ENCODE data around the gene CPNE5. TPM values are rescaled to one million over a fixed set of nuclear protein-coding genes. Genes with fewer than 3 reads are reported as not detected.
"Not testable (repeated sequence)": the region's sequence is repeated elsewhere in the genome, so short reads cannot be mapped to it uniquely, and the experiment has no call there.

The CPNE5 gene
- polyA plus RNA-seq, 3 donors = 12.8 to 17.1 (median 13.2) TPM

DNA sequence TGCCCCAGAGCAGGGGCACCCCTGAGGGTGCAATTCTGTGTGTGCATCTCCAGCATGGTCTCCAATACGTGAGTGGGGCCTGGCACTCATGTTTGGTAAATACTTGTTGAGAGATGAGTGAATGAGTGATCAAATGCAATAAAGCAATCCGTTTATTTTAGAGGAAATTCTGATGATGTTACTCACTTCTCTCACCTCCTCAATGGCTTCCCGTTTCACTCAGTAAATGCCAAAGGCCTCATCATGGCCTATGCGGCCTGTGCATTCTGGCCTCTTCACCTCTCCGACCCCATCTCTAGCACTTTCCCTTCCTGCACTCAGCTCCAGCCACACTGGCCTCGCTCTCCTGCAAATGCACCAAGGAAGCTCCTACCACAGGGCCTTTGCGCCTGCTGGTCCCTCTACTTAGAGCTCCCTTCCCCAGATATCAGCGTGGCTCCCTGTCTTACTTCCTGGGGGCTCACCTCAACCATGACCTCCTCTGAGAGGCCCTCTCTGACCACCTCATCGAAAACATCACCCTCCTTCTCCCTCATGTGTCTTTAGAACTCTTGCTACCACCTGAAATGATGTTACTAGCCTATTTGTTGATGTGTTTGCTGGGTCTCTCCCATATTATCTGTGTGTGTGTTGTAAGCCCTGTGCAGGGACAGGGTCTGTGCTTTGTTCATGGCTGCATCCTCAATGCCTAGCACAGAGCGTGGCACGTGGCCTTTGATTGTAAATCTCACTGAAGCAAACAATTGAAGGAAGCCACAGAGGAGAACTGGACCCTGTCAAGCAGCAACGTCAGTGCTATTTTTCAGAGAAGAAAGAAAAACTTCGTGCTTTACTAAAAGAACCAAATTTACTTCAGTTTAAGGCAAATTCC lies 99.1 kb downstream of the CPNE5 start:
- DNase-seq (ENCODE audit: extremely low read depth in 1 of 11, low read depth in 9 of 11, low spot score in 4 of 11) = no peak

DNA sequence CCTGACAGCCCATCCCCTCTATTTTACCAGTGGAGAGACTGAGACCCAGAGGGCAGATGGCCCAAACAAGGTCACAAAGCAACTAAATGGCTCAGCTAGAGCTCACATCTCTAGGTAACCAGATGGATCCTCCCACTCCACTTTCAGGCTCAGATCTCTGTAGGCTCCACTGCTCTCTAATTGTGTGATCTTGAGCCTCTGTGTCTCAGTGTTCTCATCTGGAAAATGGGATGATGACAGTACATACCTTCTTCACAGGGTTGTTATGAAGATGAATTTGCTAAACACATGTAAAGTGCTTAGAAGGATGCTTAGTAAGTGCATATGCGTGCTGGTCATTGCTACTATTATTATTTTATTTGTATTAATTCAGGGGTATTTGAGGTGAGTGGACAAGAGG lies 101.1 kb downstream of the CPNE5 start:
- DNase-seq (ENCODE audit: extremely low read depth in 1 of 11, low read depth in 9 of 11, low spot score in 4 of 11) = no peak

DNA sequence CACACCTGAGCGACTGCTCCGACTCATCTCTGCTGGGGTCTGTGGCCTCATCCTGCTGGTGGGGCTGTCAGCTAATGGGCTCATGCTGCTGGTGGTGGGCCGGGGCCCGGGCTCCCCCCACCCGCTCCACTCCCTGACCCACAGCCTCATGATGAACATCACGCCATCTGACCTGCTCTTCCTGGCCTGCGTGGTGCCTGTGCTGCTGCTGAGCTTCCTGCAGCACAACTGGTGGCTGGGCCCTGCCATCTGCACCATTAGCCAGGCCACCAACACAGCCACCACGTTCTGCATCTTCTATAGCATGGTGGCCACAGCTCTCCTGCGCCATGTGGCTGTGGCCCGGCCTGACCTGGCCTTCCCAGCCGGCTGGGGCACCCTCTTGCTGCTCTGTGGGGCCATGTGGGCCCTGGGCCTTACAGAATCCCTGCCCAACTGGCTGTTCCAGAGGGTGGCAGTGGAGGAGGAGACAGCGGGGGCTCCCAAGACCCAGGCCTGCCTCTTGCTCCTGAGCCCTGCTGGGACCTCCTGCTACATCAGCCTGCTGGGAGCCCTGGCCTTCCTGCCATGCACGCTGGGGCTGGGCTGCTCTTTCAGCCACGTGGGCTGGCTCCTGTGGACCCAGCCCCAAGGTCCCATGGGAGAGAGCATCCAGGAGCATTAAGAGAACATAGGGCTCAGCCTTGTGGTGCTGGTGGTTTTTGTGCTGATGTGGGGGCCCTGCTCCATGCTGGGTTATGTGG lies 102.0 kb downstream of the CPNE5 start:
- DNase-seq (ENCODE audit: extremely low read depth in 1 of 11, low read depth in 9 of 11, low spot score in 4 of 11) = no peak

DNA sequence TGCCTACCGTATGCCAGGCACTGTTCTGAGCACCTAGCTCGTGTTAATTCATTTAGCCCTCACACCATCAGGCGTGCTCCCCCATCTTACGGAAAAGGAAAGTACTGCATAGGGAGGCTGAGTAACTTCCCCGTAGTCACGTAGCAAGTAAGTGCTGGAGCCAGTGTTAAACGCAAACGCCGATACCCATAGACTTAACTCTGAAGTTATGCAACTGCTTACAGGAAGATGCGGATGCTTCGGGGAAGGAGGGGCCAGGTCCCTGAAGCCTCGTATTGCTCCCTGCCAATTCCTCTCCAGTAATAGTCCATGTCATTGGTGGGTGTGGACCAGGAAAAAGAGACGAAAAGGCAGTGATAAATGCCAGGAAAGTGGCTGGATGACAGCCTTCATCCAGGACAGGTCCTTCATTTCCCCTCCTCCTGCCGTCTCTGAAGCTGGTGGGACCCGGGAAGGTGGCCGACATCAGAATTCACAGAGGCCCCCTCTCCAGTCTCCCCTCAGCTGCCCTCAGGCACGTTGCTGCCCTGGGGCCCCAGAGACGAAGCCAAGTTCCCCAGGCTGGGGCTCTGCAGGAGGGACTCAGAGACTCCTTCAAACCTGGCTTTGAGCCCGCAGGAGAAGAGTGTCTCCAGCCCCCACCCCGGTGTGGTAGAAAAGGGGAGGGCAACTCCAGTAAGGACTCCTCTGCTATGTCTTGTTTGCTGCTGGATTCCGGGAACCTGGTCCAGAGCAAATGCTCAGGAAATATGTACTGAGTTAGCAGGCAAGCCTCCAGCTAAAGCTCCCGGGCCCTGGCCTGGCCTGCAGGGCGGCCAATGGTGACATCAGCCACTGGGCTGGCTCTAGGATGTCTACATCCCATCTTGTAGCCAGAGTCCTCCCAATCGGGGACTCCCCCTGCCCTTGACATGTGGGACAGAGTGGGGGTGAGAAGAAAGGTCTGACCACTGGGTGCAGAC lies 103.9 kb downstream of the CPNE5 start:
- peak in 1 of 11 donors; percentile 17 for DNase-seq (ENCODE audit: extremely low read depth in 1 of 11, low read depth in 9 of 11, low spot score in 4 of 11)

DNA sequence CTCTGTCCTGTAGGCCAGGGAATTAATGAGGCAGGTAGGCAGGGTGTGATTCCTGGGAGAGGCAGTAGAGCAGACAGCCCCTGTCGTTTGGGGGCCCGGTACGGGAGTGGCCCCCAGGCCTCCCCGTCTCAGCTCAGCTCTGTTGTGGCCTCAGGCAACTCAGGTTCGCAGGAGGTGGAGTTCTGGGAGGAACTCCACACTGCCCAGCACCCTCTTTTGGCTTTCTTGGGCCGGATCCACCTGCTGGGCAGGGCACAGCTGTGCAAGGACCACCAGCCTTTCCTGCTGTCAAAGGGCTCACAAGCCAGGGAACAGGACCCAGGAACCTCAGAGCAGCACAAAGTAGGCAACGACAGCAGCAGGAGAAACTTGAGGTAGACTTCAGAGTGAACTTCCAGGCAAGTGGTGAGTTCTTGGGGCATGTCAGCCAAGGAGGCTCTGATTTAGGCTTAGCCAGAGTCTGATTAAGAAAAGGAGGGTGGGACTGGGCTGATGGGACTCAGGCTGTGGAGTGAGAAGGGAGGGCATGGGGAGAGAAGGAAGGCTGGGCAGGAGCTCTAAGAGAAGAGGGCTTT lies 104.7 kb downstream of the CPNE5 start:
- no peak for DNase-seq (ENCODE audit: extremely low read depth in 1 of 11, low read depth in 9 of 11, low spot score in 4 of 11)

DNA sequence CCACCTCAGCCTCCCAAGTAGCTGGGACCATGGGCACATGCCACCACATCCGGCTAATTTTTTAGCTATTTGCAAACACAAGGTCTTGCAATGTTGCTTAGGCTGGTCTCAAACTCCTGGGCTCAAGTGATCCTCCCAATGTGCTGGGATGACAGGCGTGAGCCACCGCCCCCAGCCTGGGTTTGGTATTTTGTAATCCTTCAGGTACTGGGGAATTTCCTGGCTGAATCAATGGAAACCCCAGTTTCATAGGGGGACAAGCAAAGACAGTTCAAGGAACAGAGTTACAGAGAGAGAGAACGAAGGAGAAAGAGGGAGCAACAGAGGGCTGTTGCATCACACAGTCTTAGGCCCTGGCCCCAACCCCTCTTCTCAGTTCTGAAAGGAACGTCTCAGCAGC lies 105.9 kb downstream of the CPNE5 start:
- no peak for DNase-seq (ENCODE audit: extremely low read depth in 1 of 11, low read depth in 9 of 11, low spot score in 4 of 11)

DNA sequence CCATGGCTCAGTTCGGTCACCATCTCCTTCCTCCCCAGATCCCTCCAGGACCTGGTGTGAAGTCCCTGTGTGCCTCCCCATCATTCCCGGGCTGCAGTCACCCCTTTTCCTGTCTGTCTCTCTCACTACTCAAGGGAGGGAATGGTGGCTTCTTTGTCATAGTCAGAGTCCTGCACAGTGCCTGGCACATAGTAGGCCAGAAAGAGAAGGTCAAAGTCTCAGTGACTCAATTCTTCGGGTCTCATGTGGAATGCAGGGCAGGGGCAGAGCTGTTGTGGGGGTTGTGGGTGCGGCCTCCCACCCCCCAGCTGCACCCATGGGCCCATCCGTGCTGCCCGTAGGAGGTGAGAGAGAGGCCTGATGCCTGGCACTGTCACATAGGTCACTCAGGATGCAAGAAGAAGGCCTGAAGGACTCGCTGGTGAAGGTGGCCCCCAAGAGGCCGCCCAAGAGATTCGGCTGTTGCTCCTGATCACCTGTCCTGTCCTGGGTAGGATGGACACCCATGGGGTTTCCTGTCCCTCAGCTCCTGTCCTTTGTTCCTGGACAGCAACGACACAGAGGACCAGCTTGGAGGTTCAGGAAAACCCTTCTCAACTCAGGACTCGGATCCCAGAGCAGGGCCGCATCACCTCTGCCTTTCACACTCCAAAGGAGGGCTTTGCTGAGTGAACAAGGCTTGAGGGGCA lies 107.5 kb downstream of the CPNE5 start:
- no peak for DNase-seq (ENCODE audit: extremely low read depth in 1 of 11, low read depth in 9 of 11, low spot score in 4 of 11)

DNA sequence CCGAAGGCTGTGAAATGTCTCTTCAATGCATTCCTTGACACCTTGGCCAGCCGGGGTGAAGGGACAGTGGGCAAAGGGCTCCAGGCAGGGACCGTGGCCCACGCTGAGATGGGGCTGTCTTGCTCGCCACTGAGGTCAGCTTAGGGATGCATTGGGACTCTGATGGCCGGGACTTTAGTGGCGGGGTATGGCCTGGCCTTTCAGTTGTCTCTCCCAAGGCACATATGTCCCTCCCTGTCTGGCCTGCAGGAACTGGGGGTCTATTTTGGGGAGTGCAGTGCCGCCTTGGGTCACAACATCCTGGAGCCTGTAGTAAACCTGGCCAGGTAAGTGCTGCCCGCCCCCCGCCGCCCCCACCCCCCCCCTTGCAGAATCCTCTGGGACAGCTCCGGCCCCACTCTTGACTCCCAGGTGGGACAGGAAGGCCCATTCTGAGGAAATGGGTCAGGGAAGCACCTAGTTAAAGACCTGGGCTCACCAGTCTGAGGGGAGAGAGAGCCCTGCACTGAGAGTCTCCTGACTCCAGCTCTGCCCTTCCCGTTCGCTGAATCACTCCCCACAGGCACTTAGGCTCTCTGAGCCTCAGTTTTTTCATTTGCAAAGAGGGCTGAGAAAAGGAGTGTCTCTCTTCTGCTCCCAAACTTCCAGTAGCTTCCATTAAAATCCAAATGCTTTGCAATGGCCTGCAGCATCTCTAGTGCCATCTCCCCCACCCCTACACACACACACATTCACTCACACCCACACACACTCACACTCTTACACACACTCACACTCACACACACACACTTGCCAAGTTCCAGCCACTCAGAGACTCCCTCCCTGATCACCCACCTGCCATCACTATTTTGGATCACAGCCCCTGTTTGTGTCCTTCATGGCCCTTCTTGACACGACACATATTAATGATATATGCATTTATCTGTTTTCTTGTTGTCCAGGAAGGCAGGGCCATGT lies 108.5 kb downstream of the CPNE5 start:
- no peak for DNase-seq (ENCODE audit: extremely low read depth in 1 of 11, low read depth in 9 of 11, low spot score in 4 of 11)

DNA sequence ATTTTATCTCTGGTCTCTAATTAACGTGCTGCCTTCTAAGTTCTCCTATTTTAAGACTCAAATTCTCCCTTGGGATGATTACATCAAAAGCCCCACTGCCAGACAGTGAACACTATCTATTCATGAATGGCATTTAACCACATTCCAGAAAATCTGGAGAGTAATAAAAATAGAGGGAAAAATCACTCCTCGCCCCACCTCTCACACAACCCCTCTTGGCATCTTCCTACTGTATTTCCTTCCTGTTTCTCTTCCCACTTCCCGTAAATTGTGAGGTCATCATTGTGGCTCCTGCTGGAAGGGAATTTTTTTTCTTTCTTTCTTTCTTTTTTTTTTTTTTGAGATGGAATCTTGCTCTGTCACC lies 110.1 kb downstream of the CPNE5 start:
- no peak for DNase-seq (ENCODE audit: extremely low read depth in 1 of 11, low read depth in 9 of 11, low spot score in 4 of 11)

DNA sequence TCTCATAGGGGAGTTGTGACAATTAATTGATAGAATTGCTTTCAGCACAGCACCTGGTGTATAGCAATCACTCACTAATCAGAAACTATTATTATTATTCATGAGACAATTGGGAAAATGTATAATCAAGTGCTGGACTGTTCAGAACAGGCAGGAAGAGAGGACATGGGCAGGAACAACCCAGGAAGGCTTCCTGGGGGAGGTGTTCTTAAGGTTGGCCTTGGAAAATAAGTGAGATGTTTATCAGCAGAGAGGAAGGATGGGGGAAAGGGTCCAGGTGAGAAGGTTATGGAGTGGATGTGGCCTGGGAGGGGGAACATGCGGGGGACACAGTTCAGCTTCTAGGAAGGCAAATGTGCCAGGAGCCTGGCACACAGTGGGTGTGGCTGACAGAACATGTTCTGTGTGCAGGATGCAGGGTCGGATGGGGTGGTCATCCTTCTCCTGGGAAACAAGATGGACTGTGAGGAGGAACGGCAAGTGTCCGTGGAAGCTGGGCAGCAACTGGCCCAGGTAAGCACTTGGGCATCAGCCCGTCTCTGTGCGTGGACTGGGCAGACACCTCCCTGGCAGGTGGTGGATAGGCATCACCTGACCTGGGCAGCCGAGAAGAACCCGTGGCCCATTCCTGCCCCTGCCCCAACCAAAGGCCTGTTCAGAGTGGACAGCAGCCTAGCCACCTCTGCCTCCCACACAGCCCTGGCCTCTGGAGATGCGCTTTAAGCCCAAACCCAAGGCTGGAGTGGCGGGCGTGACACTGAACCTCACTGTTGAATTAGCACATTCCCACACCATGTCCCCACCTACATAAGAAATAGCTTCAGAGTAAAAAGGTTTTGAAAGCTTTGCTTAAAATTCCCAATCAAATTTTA lies 110.7 kb downstream of the CPNE5 start:
- no peak for DNase-seq (ENCODE audit: extremely low read depth in 1 of 11, low read depth in 9 of 11, low spot score in 4 of 11)

DNA sequence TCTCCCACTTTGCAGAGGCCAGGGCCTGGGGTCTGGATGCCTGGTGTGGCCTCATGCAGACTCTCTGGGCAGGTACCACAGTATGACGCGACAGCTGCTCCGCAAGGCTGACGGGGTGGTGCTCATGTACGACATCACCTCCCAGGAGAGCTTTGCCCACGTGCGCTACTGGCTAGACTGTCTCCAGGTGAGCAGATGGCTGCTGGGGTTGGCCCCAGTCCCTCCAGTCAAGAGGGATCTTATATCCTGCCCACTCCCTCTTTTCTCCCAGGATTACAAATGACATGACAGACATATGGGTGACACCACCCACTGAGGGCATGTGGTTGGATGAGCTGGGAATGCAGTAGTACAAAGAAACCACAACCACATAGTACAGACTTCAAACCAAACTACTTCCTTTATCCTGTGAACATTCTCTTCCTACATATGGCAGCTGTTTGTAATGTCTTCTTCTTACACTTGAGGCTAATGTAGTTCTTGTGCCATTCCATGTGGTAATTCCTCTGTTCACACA lies 111.7 kb downstream of the CPNE5 start:
- no peak for DNase-seq (ENCODE audit: extremely low read depth in 1 of 11, low read depth in 9 of 11, low spot score in 4 of 11)

DNA sequence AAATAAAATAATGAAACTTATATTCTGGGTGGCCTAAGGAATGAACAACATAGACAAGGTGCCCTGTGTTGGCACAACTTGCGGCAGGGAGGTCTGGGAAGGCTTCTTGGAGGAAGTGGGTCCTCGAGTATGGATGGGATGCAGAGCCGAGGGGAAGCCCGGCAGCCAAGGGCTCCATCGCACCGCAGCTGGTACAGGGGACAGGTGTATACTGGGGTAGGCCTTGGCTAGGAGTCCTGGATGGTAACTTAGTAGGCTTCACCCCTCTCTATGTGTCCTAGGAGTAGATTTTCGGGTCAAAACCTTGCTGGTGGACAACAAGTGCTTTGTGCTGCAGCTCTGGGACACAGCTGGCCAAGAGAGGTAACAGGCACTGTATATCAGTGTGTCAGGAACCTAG lies 113.7 kb downstream of the CPNE5 start:
- no peak for DNase-seq (ENCODE audit: extremely low read depth in 1 of 11, low read depth in 9 of 11, low spot score in 4 of 11)

DNA sequence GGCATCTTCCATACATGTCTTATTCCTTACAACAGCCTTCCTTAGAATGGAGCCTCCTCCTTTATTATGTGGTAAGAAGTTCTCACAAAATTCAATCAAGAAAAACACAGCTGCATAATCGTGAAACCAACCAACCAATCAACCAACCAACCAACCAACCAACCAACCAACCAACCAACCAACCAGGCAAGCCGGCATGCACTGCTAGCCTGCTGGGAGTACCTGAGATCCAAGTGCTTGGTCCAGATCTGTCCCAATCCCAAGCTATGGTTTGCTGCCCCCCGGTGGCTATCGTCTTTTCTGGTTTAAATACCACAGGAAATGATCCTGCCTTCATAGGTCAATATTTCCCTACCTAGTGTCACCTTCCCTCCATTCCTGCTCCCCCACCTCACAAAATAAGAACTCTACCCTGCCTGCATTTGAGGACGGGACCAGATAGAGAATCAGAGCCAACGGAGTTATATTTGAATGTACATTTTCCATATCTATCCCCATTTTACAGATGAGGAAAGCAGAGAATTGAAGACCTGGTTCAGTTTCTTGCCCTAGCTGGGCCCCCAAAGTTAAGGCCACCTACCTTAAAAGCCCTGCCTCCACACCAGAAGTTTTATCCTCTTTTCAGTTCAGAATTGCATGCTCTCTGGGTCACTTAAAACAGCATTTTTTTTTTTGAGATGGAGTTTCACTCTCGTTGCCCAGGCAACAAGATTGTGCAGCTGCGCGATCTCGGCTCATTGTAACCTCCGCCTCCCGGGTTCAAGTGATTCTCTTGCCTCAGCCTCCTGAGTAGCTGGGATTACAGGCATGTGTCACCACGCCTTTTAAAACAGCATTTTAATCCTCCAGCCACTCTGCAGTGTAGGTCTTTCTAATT lies 114.5 kb downstream of the CPNE5 start:
- DNase-seq (ENCODE audit: extremely low read depth in 1 of 11, low read depth in 9 of 11, low spot score in 4 of 11) = peak in 5 of 11 donors; percentile 26 to 43 (median 38)

DNA sequence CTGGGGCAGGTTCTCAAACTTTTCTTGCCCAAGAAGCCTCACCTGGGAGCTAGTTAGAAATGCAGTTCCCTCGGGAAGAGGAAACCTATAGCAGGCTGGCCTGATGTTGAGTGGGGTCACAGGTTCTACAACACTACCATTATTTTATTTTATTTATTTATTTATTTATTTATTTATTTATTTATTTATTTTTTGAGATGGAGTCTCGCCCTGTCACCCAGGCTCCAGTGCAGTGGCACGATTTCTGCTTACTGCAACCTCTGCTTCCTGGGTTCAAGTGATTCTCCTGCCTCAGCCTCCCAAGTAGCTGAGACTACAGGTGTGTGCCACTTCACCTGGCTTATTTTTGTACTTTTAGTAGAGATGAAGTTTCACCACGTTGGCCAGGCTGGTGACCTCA lies 115.3 kb downstream of the CPNE5 start:
- not testable (repeated sequence) for DNase-seq (ENCODE audit: extremely low read depth in 1 of 11, low read depth in 9 of 11, low spot score in 4 of 11)

DNA sequence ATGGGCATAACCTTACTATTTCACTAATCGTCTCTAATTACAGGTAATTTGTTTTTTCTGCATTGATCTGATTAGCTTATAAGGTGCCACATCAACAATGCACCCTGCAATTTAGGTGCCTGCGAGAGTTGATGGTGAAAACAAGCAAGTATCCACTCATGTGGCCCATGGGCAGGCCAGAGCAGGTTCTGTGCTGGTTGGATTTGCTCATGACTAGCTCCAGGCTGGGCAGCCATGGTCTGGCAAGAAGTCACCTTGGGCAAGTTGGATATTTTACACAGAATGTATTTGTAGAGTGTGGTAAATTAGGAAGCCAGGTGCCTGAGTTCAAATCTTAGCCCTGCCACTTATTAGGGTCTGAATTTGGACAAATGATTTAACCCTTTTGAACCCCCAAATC lies 116.4 kb downstream of the CPNE5 start:
- no peak for DNase-seq (ENCODE audit: extremely low read depth in 1 of 11, low read depth in 9 of 11, low spot score in 4 of 11)
